Stimulated activated CD4-positive, alpha-beta T cell treated with anti-CD3 and anti-CD28 coated beads, Interleukin-15, amount 100 ng/mL, for 24 hours (primary cell): ENCODE data around the gene GARRE1.

ENCODE experiments used
- DNase-seq: peaks from one replicate; pipeline ENCODE4 v3.0.0-alpha.2; 2020

GARRE1 gene

DNA sequence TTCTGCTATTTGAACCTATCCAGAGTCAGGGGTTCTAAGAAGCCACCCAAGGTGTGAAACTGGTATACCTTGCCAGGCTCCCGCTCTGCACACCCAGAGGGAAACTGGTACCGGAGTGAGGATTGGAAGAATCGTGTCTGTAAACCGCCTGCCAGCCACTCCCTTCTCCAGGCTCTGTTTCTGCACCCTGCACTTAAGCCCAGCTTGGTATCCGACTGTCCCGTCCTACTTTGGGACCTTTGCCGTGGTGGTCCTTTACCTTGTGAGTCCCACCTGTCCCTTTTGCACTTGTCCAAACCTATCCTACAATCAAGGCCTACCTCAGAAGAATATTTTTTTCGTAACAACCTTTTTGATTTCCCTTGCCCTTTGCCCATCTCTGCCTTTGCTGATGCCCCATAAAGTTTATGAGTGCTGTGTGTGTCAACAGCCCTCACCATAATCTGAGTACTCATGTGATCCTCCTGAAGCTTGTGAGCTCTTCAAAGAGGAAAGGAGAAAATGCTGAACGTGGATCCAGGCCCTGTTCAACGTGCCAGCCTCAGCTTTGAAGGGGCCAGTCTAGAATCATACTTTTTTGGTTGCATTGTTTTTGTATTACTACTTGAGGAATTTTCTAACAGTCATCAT is 44.7 kb downstream of the GARRE1 start:
- no peak for DNase-seq

DNA sequence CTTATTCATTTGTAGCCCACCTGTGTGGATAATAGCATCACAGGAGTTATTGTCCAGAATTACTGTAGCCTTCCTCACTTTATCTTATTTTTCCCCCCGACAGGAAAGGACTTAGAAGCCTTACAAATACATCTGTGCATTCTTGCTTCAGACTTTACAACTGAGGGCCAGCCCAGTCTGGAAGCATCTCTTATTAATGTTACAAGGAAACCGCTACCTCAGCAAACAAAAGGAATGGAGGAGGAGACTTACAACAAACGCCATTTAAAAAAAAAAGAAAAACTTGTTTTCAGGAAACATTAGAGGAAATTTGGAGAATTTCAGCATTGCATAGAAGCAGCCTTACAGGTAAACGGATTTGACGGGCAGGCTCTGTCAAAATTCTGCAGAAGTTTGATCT is 45.2 kb downstream of the GARRE1 start:
- no peak for DNase-seq

DNA sequence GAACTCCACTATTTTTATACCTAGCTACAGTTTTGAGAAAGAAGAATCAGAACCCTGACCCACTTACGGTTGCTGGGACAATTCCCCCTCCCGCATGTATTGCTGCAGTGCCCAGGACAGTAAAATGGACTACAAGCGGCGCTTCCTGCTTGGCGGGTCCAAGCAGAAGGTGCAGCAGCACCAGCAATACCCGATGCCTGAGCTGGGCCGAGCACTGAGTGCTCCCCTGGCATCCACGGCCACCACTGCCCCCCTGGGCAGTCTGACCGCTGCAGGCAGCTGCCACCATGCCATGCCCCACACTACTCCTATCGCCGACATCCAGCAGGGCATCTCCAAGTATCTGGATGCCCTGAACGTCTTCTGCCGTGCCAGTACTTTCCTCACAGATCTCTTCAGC is 46.0 kb downstream of the GARRE1 start:
- DNase-seq = no peak

DNA sequence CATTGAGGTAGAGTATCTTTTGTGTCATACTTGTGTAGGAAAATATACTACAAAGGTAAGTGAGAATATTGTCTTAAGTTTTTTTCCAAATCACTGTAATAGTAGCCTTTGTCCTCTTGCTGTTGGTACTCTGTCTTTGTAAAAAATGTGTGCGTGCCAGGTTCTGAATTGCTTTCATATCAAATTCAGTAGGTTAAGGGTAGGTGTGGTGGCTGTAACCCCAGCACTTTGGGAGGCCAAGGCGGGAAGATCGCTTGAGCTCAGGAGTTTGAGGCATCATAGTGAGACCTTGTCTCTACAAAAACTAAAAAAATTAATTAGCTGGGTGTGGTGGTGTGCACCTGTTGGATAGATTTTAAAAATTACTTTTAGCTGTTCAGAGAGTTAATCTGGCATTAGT is 46.6 kb downstream of the GARRE1 start:
- no peak for DNase-seq
